ENCODE results near the gene SLC22A15. TPM values are rescaled to one million over a fixed set of nuclear protein-coding genes. Genes with fewer than 3 reads are reported as not detected.
A peak's percentile ranks its signal among the peaks of the same experiment; 100 is the strongest.

SLC22A15 gene
- 5.5 TPM for polyA plus RNA-seq (2013)

DNA sequence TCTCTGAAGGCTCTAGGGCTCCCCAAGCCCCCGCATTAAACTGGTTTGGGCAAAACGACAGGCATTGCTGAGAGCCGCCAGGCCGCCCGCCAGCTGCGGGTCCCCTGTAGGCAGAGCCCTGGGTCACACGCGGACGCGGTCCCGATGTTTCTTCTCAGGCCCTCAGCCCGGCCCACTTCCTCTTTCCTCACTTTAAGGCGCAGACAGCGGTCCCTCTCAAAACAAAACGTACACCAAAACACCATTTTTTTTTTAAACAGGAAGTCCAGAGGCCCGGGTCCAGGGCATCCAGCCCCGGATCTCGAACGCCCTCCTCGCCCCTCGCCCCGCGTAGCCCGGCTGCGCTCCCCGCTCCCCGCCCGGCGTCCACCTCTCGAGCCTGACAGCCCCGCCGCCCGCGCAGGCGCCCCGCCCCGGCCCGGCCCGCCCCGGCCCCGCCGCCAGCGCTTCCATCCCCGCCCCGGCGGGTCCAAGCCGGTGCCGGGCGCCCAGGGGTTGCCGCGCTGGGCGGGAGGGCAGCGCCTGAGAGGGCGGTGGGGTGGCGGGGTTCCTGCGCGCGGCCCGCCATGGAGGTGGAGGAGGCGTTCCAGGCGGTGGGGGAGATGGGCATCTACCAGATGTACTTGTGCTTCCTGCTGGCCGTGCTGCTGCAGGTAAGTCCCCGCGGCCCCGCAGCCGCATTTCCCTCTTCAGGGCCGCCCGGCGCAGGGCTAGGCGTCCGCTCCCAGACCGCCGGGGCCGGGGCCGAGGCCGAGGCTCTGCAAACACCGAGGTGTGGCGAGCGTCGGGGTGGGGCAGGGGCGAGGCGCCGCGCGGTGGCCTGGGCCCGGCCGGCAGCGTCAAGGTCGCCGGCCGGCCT is at the start of gene SLC22A15:
Gene SLC22A15 (plus strand): TSS at position 452 of the 859 bp plus-strand sequence. CDS start 115 bp downstream, at position 567.
- Histone ChIP-seq H3K4me3 (ENCODE audit: control insufficient read depth in 1 of 7, extremely low read depth in 1 of 7, insufficient read depth in 4 of 7, low read depth in 2 of 7, low read length in 6 of 7) (peak within 1 kb of the TSS; percentile 60 to 84 (median 69)), H3K27ac (ENCODE audit: insufficient read depth in 1 of 2, low read depth in 1 of 2, low read length in 2 of 2, poor library complexity in 1 of 2, severe bottlenecking in 2 of 2) (peak within 1 kb of the TSS in 1 of 2 experiments; percentile 11), H3K36me3 (ENCODE audit: control insufficient read depth in 4 of 4, insufficient read depth in 4 of 4, low read length in 3 of 4) (no peaks in the 10 kb centered on the region), H3K9me3 (ENCODE audit: control extremely low read depth in 1 of 5, control insufficient read depth in 4 of 5, insufficient read depth in 2 of 5, low read depth in 1 of 5, low read length in 4 of 5) (no peaks in the 10 kb centered on the region), H3K27me3 (replicated peaks in 2 of 5; ENCODE audit: control insufficient read depth in 4 of 5, insufficient read depth in 5 of 5, low read length in 4 of 5) (no peaks in the 10 kb centered on the region), H3K4me1 (ENCODE audit: control extremely low read depth in 1 of 4, control insufficient read depth in 4 of 4, insufficient read depth in 4 of 4, low read length in 3 of 4) (peaks cover 4 to 27% (median 14%) of the 10 kb centered on the region in 4 experiments)
- peak; percentile 83 to 95 (median 93) for DNase-seq
- CTCF ChIA-PET = no interaction called here
- POLR2A ChIA-PET = interaction anchor here (0.7 kb wide), 1 partner anchor 17 kb away, joined by 3 read pairs; no protein-coding TSS in a partner anchor
- whole genome bisulfite sequencing (ENCODE audit: insufficient coverage) = 0% methylated on average over 65 of the region's 91 CpGs

DNA sequence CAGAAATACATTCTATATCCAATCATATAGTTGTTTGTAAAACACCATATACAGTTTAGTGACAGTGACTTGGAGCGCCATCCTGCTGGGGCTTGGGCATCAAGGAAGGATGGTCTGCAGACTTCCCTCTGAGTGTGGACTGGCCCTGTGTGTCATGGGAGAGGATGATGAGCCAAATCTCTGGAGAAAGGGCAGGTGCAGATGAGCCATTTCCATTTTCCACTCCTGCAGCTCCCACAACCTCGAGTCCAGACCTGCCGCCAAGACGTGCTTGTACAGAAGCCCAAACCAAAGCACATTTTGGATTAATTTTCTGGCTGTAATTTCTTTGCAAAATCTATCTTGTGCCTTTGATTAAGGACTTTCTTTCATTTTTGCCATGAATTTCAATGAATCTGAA is 48.3 kb upstream of the SLC22A15 start:
- no peaks in the 10 kb centered on the region for H3K36me3 ChIP-seq (ENCODE audit: control insufficient read depth in 4 of 4, insufficient read depth in 4 of 4, low read length in 3 of 4)
- peaks cover 6 to 16% (median 11%) of the 10 kb centered on the region in 4 experiments for H3K4me1 ChIP-seq (ENCODE audit: control extremely low read depth in 1 of 4, control insufficient read depth in 4 of 4, insufficient read depth in 4 of 4, low read length in 3 of 4)
- H3K9me3 ChIP-seq (ENCODE audit: control extremely low read depth in 1 of 5, control insufficient read depth in 4 of 5, insufficient read depth in 2 of 5, low read depth in 1 of 5, low read length in 4 of 5) = no peaks in the 10 kb centered on the region
- WGBS (ENCODE audit: insufficient coverage) = 94% methylated on average over 4 of the region's 4 CpGs
- ChIA-PET CTCF (no interaction called here), POLR2A (no interaction called here)
- H3K27me3 ChIP-seq (replicated peaks in 2 of 5; ENCODE audit: control insufficient read depth in 4 of 5, insufficient read depth in 5 of 5, low read length in 4 of 5) = no peaks in the 10 kb centered on the region
- DNase-seq = no peak
- no peak overlapping the region for H3K4me3 ChIP-seq (ENCODE audit: control insufficient read depth in 1 of 7, extremely low read depth in 1 of 7, insufficient read depth in 4 of 7, low read depth in 2 of 7, low read length in 6 of 7)
- no peak overlapping the region for H3K27ac ChIP-seq (ENCODE audit: insufficient read depth in 1 of 2, low read depth in 1 of 2, low read length in 2 of 2, poor library complexity in 1 of 2, severe bottlenecking in 2 of 2)

DNA sequence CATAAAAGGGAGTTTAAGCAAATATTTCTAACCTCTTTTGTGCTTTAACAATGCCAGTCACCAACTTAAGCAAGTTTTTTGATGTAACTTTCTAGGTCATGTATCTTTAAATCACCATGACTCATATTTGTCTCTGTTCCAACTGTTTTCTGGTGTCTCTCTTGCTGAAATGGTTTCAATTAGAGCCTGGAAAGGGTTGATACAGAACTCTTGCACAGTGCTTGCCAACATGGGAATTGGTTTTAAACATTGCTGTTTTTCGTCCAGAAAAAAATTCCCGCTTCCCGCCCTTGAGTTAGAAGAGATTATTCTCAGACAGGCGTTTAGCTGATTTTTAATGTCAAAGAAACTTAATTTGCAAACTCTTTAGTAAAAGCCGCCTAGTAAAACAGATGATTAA is 46.4 kb upstream of the SLC22A15 start:
- WGBS (ENCODE audit: insufficient coverage) = 100% methylated on average over 5 of the region's 5 CpGs
- no peaks in the 10 kb centered on the region for H3K27me3 ChIP-seq (replicated peaks in 2 of 5; ENCODE audit: control insufficient read depth in 4 of 5, insufficient read depth in 5 of 5, low read length in 4 of 5)
- H3K4me1 ChIP-seq (ENCODE audit: control extremely low read depth in 1 of 4, control insufficient read depth in 4 of 4, insufficient read depth in 4 of 4, low read length in 3 of 4) = peaks cover under 1 to 5% (median 1%) of the 10 kb centered on the region in 4 experiments
- no peak overlapping the region for H3K4me3 ChIP-seq (ENCODE audit: control insufficient read depth in 1 of 7, extremely low read depth in 1 of 7, insufficient read depth in 4 of 7, low read depth in 2 of 7, low read length in 6 of 7)
- no peak overlapping the region for H3K27ac ChIP-seq (ENCODE audit: insufficient read depth in 1 of 2, low read depth in 1 of 2, low read length in 2 of 2, poor library complexity in 1 of 2, severe bottlenecking in 2 of 2)
- DNase-seq = no peak
- H3K36me3 ChIP-seq (ENCODE audit: control insufficient read depth in 4 of 4, insufficient read depth in 4 of 4, low read length in 3 of 4) = no peaks in the 10 kb centered on the region
- H3K9me3 ChIP-seq (ENCODE audit: control extremely low read depth in 1 of 5, control insufficient read depth in 4 of 5, insufficient read depth in 2 of 5, low read depth in 1 of 5, low read length in 4 of 5) = no peaks in the 10 kb centered on the region
- POLR2A ChIA-PET = no interaction called here
- CTCF ChIA-PET = no interaction called here

GRCh38 chr1:115933625-115934024 is 42.7 kb upstream of the SLC22A15 start:
- DNase-seq = no peak
- H3K4me1 ChIP-seq (ENCODE audit: control extremely low read depth in 1 of 4, control insufficient read depth in 4 of 4, insufficient read depth in 4 of 4, low read length in 3 of 4) = no peaks in the 10 kb centered on the region
- ChIA-PET CTCF (interaction anchor here (0.9 to 2.4 kb wide), 2 partner anchors 10 to 22 kb away, joined by 3 to 6 read pairs; no protein-coding TSS in a partner anchor), POLR2A (no interaction called here)
- no peaks in the 10 kb centered on the region for H3K27me3 ChIP-seq (replicated peaks in 2 of 5; ENCODE audit: control insufficient read depth in 4 of 5, insufficient read depth in 5 of 5, low read length in 4 of 5)
- H3K27ac ChIP-seq (ENCODE audit: insufficient read depth in 1 of 2, low read depth in 1 of 2, low read length in 2 of 2, poor library complexity in 1 of 2, severe bottlenecking in 2 of 2) = no peak overlapping the region
- no peaks in the 10 kb centered on the region for H3K36me3 ChIP-seq (ENCODE audit: control insufficient read depth in 4 of 4, insufficient read depth in 4 of 4, low read length in 3 of 4)
- 92% methylated on average over 2 of the region's 3 CpGs for WGBS (ENCODE audit: insufficient coverage)
- H3K4me3 ChIP-seq (ENCODE audit: control insufficient read depth in 1 of 7, extremely low read depth in 1 of 7, insufficient read depth in 4 of 7, low read depth in 2 of 7, low read length in 6 of 7) = no peak overlapping the region
- H3K9me3 ChIP-seq (ENCODE audit: control extremely low read depth in 1 of 5, control insufficient read depth in 4 of 5, insufficient read depth in 2 of 5, low read depth in 1 of 5, low read length in 4 of 5) = no peaks in the 10 kb centered on the region

- Histone ChIP-seq H3K9me3 (ENCODE audit: control extremely low read depth in 1 of 5, control insufficient read depth in 4 of 5, insufficient read depth in 2 of 5, low read depth in 1 of 5, low read length in 4 of 5) (peaks cover 0 to 2% (median 0%) of the 10 kb centered on the region in 5 experiments), H3K4me1 (ENCODE audit: control extremely low read depth in 1 of 4, control insufficient read depth in 4 of 4, insufficient read depth in 4 of 4, low read length in 3 of 4) (peaks cover 0 to 4% (median 0%) of the 10 kb centered on the region in 4 experiments), H3K36me3 (ENCODE audit: control insufficient read depth in 4 of 4, insufficient read depth in 4 of 4, low read length in 3 of 4) (no peaks in the 10 kb centered on the region), H3K27ac (ENCODE audit: insufficient read depth in 1 of 2, low read depth in 1 of 2, low read length in 2 of 2, poor library complexity in 1 of 2, severe bottlenecking in 2 of 2) (no peak overlapping the region), H3K27me3 (replicated peaks in 2 of 5; ENCODE audit: control insufficient read depth in 4 of 5, insufficient read depth in 5 of 5, low read length in 4 of 5) (no peaks in the 10 kb centered on the region), H3K4me3 (ENCODE audit: control insufficient read depth in 1 of 7, extremely low read depth in 1 of 7, insufficient read depth in 4 of 7, low read depth in 2 of 7, low read length in 6 of 7) (no peak overlapping the region)
- DNase-seq = no peak
- POLR2A ChIA-PET = no interaction called here
- CTCF ChIA-PET = interaction anchor here (1.4 kb wide), 1 partner anchor 12 kb away, joined by 3 read pairs; no protein-coding TSS in a partner anchor
- WGBS (ENCODE audit: insufficient coverage) = 100% methylated on average over 5 of the region's 6 CpGs
Measured at GRCh38 chr1:115939455-115939854, 36.9 kb upstream of the SLC22A15 start.

DNA sequence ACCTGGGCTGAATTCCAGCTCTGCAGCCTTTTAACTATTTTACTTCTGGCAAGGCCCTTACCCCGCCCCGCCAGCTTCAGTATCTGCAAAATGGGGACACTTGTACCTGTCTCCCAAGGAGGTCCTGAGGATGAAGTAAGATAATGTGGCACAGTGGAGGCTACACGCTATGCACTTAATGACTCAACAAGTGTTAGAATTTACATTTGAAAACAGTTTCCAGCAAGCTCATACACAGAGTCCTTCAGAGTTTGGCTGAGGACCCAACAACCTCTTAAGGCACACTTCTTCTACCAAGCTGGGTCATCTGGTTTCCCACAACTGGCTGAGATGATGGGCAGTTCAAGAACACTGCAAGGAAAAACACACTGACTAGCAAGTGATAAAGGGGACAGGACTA is 30.2 kb upstream of the SLC22A15 start:
- Histone ChIP-seq H3K36me3 (ENCODE audit: control insufficient read depth in 4 of 4, insufficient read depth in 4 of 4, low read length in 3 of 4) (no peaks in the 10 kb centered on the region), H3K4me3 (ENCODE audit: control insufficient read depth in 1 of 7, extremely low read depth in 1 of 7, insufficient read depth in 4 of 7, low read depth in 2 of 7, low read length in 6 of 7) (no peak overlapping the region), H3K27me3 (replicated peaks in 2 of 5; ENCODE audit: control insufficient read depth in 4 of 5, insufficient read depth in 5 of 5, low read length in 4 of 5) (no peaks in the 10 kb centered on the region), H3K27ac (ENCODE audit: insufficient read depth in 1 of 2, low read depth in 1 of 2, low read length in 2 of 2, poor library complexity in 1 of 2, severe bottlenecking in 2 of 2) (no peak overlapping the region), H3K4me1 (ENCODE audit: control extremely low read depth in 1 of 4, control insufficient read depth in 4 of 4, insufficient read depth in 4 of 4, low read length in 3 of 4) (peaks cover 0 to 7% (median 0%) of the 10 kb centered on the region in 4 experiments), H3K9me3 (ENCODE audit: control extremely low read depth in 1 of 5, control insufficient read depth in 4 of 5, insufficient read depth in 2 of 5, low read depth in 1 of 5, low read length in 4 of 5) (no peaks in the 10 kb centered on the region)
- CTCF ChIA-PET = no interaction called here
- DNase-seq = no peak
- POLR2A ChIA-PET = no interaction called here
- WGBS (ENCODE audit: insufficient coverage) = 100% methylated on average over 2 of the region's 3 CpGs

DNA sequence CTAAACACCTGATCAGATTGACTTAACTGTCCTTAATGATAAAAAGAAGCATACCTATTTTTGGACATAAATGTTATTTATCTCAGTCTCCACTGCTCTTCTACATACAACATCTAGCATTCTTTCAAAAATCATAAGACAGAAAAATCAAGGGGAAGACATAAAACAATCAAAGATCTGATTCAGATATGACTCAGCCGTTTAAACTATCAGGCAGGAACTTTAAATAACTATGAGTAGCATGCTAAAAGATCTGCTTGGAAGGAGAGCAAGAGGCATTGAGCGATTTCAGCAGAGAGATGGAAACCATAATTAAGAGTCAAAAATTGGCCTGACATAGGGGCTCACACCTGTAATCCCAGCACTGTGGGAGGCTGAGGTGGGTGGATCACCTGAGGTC is 27.2 kb upstream of the SLC22A15 start:
- peaks cover 0 to 12% (median 2%) of the 10 kb centered on the region in 4 experiments for H3K4me1 ChIP-seq (ENCODE audit: control extremely low read depth in 1 of 4, control insufficient read depth in 4 of 4, insufficient read depth in 4 of 4, low read length in 3 of 4)
- ChIA-PET POLR2A (no interaction called here), CTCF (no interaction called here)
- H3K4me3 ChIP-seq (ENCODE audit: control insufficient read depth in 1 of 7, extremely low read depth in 1 of 7, insufficient read depth in 4 of 7, low read depth in 2 of 7, low read length in 6 of 7) = no peak overlapping the region
- H3K27ac ChIP-seq (ENCODE audit: insufficient read depth in 1 of 2, low read depth in 1 of 2, low read length in 2 of 2, poor library complexity in 1 of 2, severe bottlenecking in 2 of 2) = no peak overlapping the region
- H3K9me3 ChIP-seq (ENCODE audit: control extremely low read depth in 1 of 5, control insufficient read depth in 4 of 5, insufficient read depth in 2 of 5, low read depth in 1 of 5, low read length in 4 of 5) = no peaks in the 10 kb centered on the region
- H3K27me3 ChIP-seq (replicated peaks in 2 of 5; ENCODE audit: control insufficient read depth in 4 of 5, insufficient read depth in 5 of 5, low read length in 4 of 5) = no peaks in the 10 kb centered on the region
- no peak for DNase-seq
- 100% methylated on average over 1 of the region's 2 CpGs for WGBS (ENCODE audit: insufficient coverage)
- H3K36me3 ChIP-seq (ENCODE audit: control insufficient read depth in 4 of 4, insufficient read depth in 4 of 4, low read length in 3 of 4) = no peaks in the 10 kb centered on the region

Measured in common myeloid progenitor, CD34-positive (primary cell).